RCC 7860 (cell line): Measurements from ENCODE around the gene ICAM1.
A peak's percentile ranks its signal among the peaks of the same experiment; 100 is the strongest.
"Not testable (repeated sequence)": the region's sequence is repeated elsewhere in the genome, so short reads cannot be mapped to it uniquely, and the experiment has no call there.

Experiments used
- DNase-seq: peaks from one replicate; pipeline ENCODE4 v3.0.0-alpha.2; 2015; ENCODE audit warnings: low spot score
- FAIRE-seq: peaks from 2 replicates; lab custom pipeline; 2012; peaks lifted over from hg19 to GRCh38; lab: Jason Lieb, UNC

The ICAM1 gene

GRCh38 chr19:10271543-10272086 is 695 bp downstream of the ICAM1 start:
- DNase-seq (peak; percentile 48), FAIRE-seq (no peak)

- DNase-seq (no peak), FAIRE-seq (no peak)
These were observed 3.7 kb downstream of the ICAM1 start for GRCh38 chr19:10274589-10274988.

DNA sequence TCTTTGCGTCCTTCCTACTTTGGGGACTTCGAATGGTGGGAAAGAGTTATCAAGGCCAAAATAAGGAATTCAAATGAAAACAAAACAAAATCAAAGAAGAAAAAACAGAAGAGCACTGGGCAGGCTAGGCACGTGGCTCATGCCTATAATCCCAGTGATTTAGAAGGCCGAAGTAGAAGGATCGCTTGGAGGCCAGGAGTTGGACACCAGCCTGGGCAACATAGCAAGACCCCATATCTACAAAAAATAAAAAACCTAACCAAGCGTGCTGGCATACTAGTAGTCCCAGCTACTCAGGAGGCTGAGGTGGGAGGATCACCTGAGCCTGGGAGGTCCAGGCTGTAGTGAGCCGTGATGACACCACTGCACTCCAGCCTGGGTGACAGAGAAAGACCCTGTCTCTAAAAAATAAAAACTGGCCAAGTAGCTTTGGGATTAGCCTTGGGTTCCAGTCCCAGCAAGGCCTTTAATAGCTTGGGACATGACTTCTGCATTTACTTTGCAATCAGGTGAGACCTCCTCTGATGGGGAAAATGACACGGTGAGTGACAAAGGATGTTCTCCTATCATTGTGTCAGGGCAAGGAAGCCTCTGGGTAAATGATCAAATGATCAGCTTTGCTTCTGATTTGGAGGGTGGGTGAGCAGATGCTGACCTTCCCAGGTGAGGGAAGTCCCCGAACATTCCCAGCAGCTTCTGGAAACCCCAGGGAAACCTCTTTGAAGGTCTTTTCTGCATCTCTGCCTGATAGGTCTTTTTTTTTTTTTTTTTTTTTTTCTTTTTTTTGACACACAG is 7.1 kb downstream of the ICAM1 start:
- no peak for FAIRE-seq
- DNase-seq, result no peak

DNA sequence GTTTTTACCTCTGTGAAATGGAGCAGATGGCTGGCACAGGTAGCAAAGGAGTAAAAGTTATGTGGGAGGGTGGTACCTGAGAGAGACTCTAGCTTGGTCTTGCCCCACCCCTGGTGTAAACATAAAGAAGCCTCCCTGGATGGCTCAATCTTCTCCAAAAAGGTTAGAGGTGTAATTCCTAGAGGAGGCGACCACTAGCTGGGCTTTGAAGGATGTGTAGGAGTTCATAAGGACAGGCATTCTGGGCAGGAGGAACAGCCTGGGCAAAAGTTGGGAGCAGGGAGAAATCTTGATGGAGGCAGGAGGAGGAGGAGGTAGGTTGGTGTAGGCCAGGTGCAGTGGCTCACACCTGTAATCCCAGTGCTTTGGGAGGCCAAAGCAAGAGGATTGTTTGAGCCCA is 8.0 kb downstream of the ICAM1 start:
- no peak for DNase-seq
- no peak for FAIRE-seq

GRCh38 chr19:10279737-10280442 is 9.0 kb downstream of the ICAM1 start:
- no peak for FAIRE-seq
- no peak for DNase-seq

DNA sequence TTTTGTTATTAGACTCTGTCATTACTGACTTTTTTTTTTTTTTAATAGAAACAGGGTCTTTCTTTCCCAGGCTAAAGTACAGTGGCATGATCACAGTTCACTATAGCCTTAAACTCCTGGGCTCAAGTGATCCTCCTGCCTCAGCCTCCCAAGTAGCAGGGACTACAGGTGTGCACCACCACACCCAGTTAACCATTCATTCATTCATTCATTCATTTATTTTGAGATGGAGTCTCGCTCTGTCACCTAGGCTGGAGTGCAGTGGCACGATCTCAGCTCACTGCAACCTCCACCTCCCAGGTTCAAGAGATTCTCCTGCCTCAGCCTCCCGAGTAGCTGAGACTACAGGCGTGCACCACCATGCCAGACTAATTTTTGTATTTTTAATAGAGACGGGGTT is 11.1 kb downstream of the ICAM1 start:
- FAIRE-seq, DNase-seq: not testable (repeated sequence)

DNA sequence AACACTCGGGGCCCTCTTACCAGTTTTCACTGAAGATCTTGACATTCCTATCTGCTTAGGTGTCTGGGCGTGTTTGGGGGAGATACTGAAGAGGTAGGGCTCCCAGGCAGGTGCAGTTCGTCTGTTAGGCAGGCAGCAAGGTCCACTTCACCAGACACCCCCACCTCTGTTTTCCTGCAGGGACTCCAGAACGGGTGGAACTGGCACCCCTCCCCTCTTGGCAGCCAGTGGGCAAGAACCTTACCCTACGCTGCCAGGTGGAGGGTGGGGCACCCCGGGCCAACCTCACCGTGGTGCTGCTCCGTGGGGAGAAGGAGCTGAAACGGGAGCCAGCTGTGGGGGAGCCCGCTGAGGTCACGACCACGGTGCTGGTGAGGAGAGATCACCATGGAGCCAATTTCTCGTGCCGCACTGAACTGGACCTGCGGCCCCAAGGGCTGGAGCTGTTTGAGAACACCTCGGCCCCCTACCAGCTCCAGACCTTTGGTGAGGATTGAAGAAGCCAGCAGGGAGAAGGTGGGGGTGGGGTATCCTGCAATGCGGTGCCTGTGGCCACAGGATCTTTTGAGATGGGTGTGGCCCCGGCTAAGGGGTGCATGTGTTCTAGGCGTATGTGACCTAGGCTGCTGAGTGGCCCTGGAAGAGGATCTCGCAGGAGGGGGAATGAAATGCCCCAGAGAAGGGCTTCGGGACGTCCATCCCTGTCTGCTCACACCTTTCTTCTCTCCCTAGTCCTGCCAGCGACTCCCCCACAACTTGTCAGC is 12.6 kb downstream of the ICAM1 start:
- FAIRE-seq (no peak), DNase-seq (no peak)

DNA sequence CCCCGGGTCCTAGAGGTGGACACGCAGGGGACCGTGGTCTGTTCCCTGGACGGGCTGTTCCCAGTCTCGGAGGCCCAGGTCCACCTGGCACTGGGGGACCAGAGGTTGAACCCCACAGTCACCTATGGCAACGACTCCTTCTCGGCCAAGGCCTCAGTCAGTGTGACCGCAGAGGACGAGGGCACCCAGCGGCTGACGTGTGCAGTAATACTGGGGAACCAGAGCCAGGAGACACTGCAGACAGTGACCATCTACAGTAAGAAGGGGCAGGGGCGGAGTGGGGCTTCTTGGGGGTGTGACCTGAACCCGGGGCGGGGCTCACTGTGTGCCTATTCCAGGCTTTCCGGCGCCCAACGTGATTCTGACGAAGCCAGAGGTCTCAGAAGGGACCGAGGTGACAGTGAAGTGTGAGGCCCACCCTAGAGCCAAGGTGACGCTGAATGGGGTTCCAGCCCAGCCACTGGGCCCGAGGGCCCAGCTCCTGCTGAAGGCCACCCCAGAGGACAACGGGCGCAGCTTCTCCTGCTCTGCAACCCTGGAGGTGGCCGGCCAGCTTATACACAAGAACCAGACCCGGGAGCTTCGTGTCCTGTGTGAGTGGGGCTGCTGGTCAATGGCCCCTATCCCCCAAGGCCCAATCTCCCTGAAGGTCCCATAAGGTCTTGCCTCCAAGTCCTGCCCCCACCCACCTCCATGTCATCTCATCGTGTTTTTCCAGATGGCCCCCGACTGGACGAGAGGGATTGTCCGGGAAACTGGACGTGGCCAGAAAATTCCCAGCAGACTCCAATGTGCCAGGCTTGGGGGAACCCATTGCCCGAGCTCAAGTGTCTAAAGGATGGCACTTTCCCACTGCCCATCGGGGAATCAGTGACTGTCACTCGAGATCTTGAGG is 13.4 kb downstream of the ICAM1 start:
- DNase-seq, result no peak
- FAIRE-seq, result no peak

- no peak for DNase-seq
- no peak for FAIRE-seq
These were observed 14.0 kb downstream of the ICAM1 start for GRCh38 chr19:10284960-10285278.

- no peak for DNase-seq
- no peak for FAIRE-seq
These were observed 14.5 kb downstream of the ICAM1 start for GRCh38 chr19:10285393-10285792.

- FAIRE-seq (no peak), DNase-seq (no peak)
These were observed 16.1 kb downstream of the ICAM1 start, which contains the start of gene ICAM4 for GRCh38 chr19:10286803-10287737. Gene ICAM4, plus strand, starts transcription at chr19:10286955. Its CDS starts 58 bp downstream, at chr19:10287013.

- FAIRE-seq (no peak), DNase-seq (no peak)
These were observed 17.8 kb downstream of the ICAM1 start for GRCh38 chr19:10288662-10289166.

DNA sequence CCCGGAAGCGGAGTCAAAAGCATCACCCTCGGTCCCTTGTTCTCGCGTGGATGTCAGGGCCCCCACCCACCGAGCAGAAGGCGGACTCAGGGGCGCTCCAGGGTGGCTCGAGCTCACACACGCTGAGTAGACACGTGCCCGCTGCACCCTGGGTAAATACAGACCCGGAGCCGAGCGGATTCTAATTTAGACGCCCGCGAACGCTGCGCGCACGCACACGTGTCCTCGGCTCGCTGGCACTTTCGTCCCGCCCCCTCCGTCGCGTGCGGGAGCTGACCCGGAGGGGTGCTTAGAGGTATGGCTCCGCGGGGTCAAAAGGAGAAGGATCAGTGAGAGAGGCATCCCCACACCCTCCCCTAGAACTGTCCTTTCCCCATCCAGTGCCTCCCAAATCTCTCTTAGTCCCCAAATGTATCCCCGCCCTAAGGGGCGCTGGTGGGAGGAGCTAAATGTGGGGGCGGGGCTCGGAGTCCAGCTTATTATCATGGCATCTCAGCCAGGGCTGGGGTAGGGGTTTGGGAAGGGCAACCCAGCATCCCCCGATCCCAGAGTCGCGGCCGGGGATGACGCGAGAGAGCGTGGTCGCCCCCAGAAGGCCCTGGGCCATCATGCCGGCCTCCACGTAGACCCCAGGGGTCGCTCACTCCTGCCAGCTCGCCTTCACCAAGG is 18.4 kb downstream of the ICAM1 start:
- FAIRE-seq, result no peak
- no peak for DNase-seq

- no peak for DNase-seq
- FAIRE-seq, result no peak
These were observed 19.0 kb downstream of the ICAM1 start, which contains the start of gene ICAM5 for GRCh38 chr19:10289836-10290356. Gene ICAM5, plus strand, starts transcription at chr19:10289952. Its CDS starts 92 bp downstream, at chr19:10290044.

DNA sequence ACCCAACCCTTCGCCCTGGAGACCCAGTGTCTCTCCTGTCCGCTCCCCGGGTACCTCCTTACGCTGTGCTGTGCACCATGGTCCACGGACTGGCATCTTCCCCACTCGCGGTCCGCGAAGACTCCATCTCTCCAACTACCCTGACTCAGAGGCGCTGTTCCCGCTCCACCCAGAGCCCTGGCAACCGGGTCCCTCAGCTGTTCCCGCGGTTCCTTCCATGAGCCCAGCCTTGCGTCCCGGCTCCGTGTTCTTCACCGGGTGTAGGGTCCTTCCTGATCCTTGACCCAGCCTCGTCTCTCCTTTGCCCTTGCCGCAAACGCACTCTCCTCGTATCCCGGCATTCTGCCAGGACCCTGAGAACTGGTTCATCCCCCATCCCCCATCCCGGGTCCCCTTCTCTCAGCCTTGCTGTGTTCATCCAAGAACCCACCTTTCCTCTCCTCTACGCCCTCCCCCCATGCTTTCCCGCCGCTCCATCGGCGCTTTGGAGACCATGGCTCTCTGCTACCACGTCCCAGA is 19.5 kb downstream of the ICAM1 start:
- DNase-seq, result no peak
- no peak for FAIRE-seq

- FAIRE-seq, result no peak
- DNase-seq, result no peak
These were observed 20.1 kb downstream of the ICAM1 start for GRCh38 chr19:10290876-10291553.

GRCh38 chr19:10291554-10292205 is 20.8 kb downstream of the ICAM1 start:
- DNase-seq, result no peak
- FAIRE-seq, result no peak
